MCF 10A (cell line): Measurements from ENCODE around the gene KCNMA1. TPM values are rescaled to one million over a fixed set of nuclear protein-coding genes. Genes with fewer than 3 reads are reported as not detected.

Source experiments
- BruUV-seq: library from RNA; stranded (reverse); fragments of 400-500 nt; replicated peaks from 2 replicates; lab custom pipeline; 2021; lab: Mats Ljungman, UMichigan
- CTCF ChIA-PET: fragments of 300-600 bp; sonication (Branson Sonifier 250); formaldehyde crosslinking; extraction: SDS; loops from one replicate; lab custom pipeline; 2021; ENCODE audit warnings: antibody characterized with exemption, inconsistent platforms; lab: Yijun Ruan, JAX
- POLR2A ChIA-PET: fragments of 300-600, 350-650 bp; sonication (Branson Sonifier 250); formaldehyde crosslinking; extraction: SDS; loops from one replicate; lab custom pipeline; 2020; ENCODE audit warnings: antibody characterized with exemption, inconsistent platforms; lab: Yijun Ruan, JAX
- DNase-seq: peaks from one replicate; pipeline ENCODE4 v3.0.0-alpha.2; 2018; ENCODE audit not compliant: unreplicated experiment
- H3K27ac Mint-ChIP-seq: one replicate; pipeline ENCODE4 v1.8.0; 2022; ENCODE audit warnings: mild to moderate bottlenecking, low read depth, mixed read lengths; ENCODE audit not compliant: unreplicated experiment
- H3K27me3 Mint-ChIP-seq: one replicate; pipeline ENCODE4 v1.8.0; 2022; ENCODE audit warnings: mixed read lengths; ENCODE audit not compliant: insufficient read depth, unreplicated experiment
- H3K36me3 Mint-ChIP-seq: one replicate; pipeline ENCODE4 v1.8.0; 2022; ENCODE audit warnings: mild to moderate bottlenecking, moderate library complexity, mixed read lengths; ENCODE audit not compliant: insufficient read depth, unreplicated experiment
- H3K4me1 Mint-ChIP-seq: one replicate; pipeline ENCODE4 v1.8.0; 2022; ENCODE audit warnings: mixed read lengths; ENCODE audit not compliant: insufficient read depth, unreplicated experiment
- H3K4me3 Mint-ChIP-seq: one replicate; pipeline ENCODE4 v1.8.0; 2022; ENCODE audit warnings: mild to moderate bottlenecking, moderate library complexity, mixed read lengths; ENCODE audit not compliant: unreplicated experiment
- H3K9me3 Mint-ChIP-seq: one replicate; pipeline ENCODE4 v1.8.0; 2022; ENCODE audit warnings: mixed read lengths; ENCODE audit not compliant: unreplicated experiment
- CTCF ChIP-seq: fragments of 200-600 bp; IDR thresholded peaks from one replicate; pipeline ENCODE4 v1.8.0; 2022; ENCODE audit warnings: antibody characterized with exemption, mild to moderate bottlenecking; ENCODE audit not compliant: unreplicated experiment
- intact Hi-C: fragments of 100-400 bp; cut with micrococcal nuclease; formaldehyde crosslinking; loops from 2 replicates; pipeline ENCODE4 v1.14.1; 2022
- total RNA-seq: library from RNA; stranded (reverse); gene quantifications from 2 replicates; pipeline ENCODE4 v1.2.3, GENCODE V29; 2022

KCNMA1 gene
- total RNA-seq, 1 experiment from 2014 or later, result 7.5 TPM

DNA sequence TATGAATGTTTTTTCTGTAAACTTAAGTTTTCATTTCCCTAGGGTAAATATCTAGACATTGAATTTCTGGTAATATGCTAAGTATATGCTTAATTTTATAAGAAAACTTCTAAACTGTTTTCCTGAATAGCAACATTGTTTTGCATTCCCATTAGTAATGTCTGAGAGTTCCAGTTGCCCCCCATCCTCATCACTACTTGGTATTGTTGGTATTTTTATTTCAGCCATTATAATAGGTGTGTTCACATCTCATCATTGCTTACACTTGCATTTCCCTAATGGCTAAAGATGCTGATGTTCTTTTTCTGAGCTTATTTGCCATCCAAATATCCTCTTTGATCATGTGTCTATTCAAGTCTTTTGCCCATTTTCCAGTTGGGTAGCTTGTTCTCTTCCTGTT, 269.6 kb downstream of the KCNMA1 start:
- H3K4me1 Mint-ChIP-seq, result peaks cover 6% of the 10 kb centered on the region
- H3K9me3 Mint-ChIP-seq, result no peaks in the 10 kb centered on the region
- no peaks in the 10 kb centered on the region for H3K27me3 Mint-ChIP-seq
- intact Hi-C loops, result no loop called here
- TF ChIP-seq CTCF, result no peak
- H3K36me3 Mint-ChIP-seq, result no peaks in the 10 kb centered on the region
- ChIA-PET POLR2A (interaction anchor here (0.6 to 1.0 kb wide), 3 partner anchors 53 to 208 kb away, joined by 3 read pairs; no protein-coding TSS in a partner anchor), CTCF (interaction anchor here (0.6 kb wide), 1 partner anchor 11 kb away, joined by 4 read pairs; no protein-coding TSS in a partner anchor)
- BruUV-seq, result no TSS peak
- no peak overlapping the region for H3K27ac Mint-ChIP-seq
- no peak overlapping the region for H3K4me3 Mint-ChIP-seq
- no peak for DNase-seq

- intact Hi-C loops, result no loop called here
- Mint-ChIP-seq H3K27ac (no peak overlapping the region), H3K4me3 (no peak overlapping the region), H3K4me1 (peaks cover 11% of the 10 kb centered on the region), H3K36me3 (no peaks in the 10 kb centered on the region), H3K27me3 (no peaks in the 10 kb centered on the region), H3K9me3 (no peaks in the 10 kb centered on the region)
- ChIA-PET POLR2A (no interaction called here), CTCF (no interaction called here)
- DNase-seq, result no peak
- no TSS peak for BruUV-seq
- TF ChIP-seq CTCF, result no peak
Observed at GRCh38 chr10:77363210-77363609, 274.4 kb downstream of the KCNMA1 start.

DNA sequence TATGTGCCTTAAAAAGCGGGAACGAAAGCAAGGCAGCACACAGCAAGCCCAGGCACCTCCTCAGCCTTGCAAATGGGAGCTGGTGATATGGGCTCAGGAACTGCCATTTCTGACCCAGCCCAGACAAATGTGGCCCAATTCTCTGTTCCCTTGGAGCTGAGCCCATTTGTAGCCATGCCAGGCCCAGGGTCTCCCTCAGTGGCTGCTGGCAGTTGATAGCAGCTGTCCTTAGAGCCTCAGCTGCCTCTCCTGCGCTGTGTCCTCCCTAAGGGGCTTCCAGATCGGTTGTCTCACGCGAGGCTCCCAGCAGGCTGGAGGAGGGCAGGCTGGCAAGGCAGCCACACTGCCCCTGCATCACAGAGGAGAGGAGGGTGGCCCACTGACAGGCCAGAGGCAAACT, 275.8 kb downstream of the KCNMA1 start:
- H3K36me3 Mint-ChIP-seq, result no peaks in the 10 kb centered on the region
- BruUV-seq, result no TSS peak
- intact Hi-C loops, result no loop called here
- ChIA-PET CTCF (interaction anchor here (0.7 kb wide), 1 partner anchor 280 kb away, joined by 4 read pairs; no protein-coding TSS in a partner anchor), POLR2A (no interaction called here)
- H3K4me3 Mint-ChIP-seq, result no peak overlapping the region
- no peaks in the 10 kb centered on the region for H3K9me3 Mint-ChIP-seq
- DNase-seq, result no peak
- H3K27me3 Mint-ChIP-seq, result no peaks in the 10 kb centered on the region
- no peak for TF ChIP-seq CTCF
- peaks cover 23% of the 10 kb centered on the region for H3K4me1 Mint-ChIP-seq
- H3K27ac Mint-ChIP-seq, result no peak overlapping the region

- no peak for TF ChIP-seq CTCF
- no peaks in the 10 kb centered on the region for H3K9me3 Mint-ChIP-seq
- CTCF ChIA-PET, result interaction anchor here (0.7 kb wide), 1 partner anchor 280 kb away, joined by 4 read pairs; no protein-coding TSS in a partner anchor
- no peak for DNase-seq
- H3K4me1 Mint-ChIP-seq, result peaks cover 27% of the 10 kb centered on the region
- no peak overlapping the region for H3K4me3 Mint-ChIP-seq
- intact Hi-C loops, result no loop called here
- no peaks in the 10 kb centered on the region for H3K36me3 Mint-ChIP-seq
- H3K27me3 Mint-ChIP-seq, result no peaks in the 10 kb centered on the region
- POLR2A ChIA-PET, result no interaction called here
- no TSS peak for BruUV-seq
- H3K27ac Mint-ChIP-seq, result no peak overlapping the region
Observed at GRCh38 chr10:77361426-77361825, 276.2 kb downstream of the KCNMA1 start.
